Skeletal muscle tissue (tissue), 4 donors: ENCODE measurements around the gene ISL2. TPM values are rescaled to one million over a fixed set of nuclear protein-coding genes. Genes with fewer than 3 reads are reported as not detected.

Experiments
- H3K27ac ChIP-seq: one replicate; pipeline ENCODE4 v1.7.0; 2013; ENCODE audit warnings: mild to moderate bottlenecking, low read depth, low read length, inconsistent platforms
- H3K27me3 ChIP-seq, 3 donors: one replicate each; pipeline ENCODE4 v1.7.0; 2013; ENCODE audit warnings: low read length in 3 of 3; ENCODE audit not compliant: control insufficient read depth in 3 of 3, insufficient read depth in 3 of 3
- H3K36me3 ChIP-seq, 3 donors: one replicate each; pipeline ENCODE4 v1.7.0; 2013; ENCODE audit warnings: low read length in 3 of 3; ENCODE audit not compliant: control insufficient read depth in 3 of 3, insufficient read depth in 3 of 3
- H3K4me1 ChIP-seq, 3 donors: one replicate each; pipeline ENCODE4 v1.7.0; 2013; ENCODE audit warnings: low read length in 3 of 3, mild to moderate bottlenecking in 3 of 3; ENCODE audit not compliant: control insufficient read depth in 3 of 3, insufficient read depth in 3 of 3
- H3K4me3 ChIP-seq, 3 donors: one replicate each; pipeline ENCODE4 v1.7.0; 2013; ENCODE audit warnings: low read length in 3 of 3
- H3K9ac ChIP-seq, 3 donors: one replicate each; pipeline ENCODE4 v1.7.0; 2013; ENCODE audit warnings: low read length in 3 of 3, mild to moderate bottlenecking in 3 of 3, moderate library complexity in 2 of 3, low read depth in 1 of 3
- H3K9me3 ChIP-seq, 3 donors: one replicate each; pipeline ENCODE4 v1.7.0; 2013; ENCODE audit warnings: low read length in 3 of 3; ENCODE audit not compliant: control insufficient read depth in 3 of 3
- total RNA-seq: library from RNA; depleted of rRNA; stranded (reverse); fragments of >200 nt; gene quantifications from one replicate; pipeline ENCODE4 v1.2.3, GENCODE V29; 2014
- donor health status: Osteomylitis.

The ISL2 gene
- total RNA-seq, 1 donor from 2014 or later, result not detected

DNA sequence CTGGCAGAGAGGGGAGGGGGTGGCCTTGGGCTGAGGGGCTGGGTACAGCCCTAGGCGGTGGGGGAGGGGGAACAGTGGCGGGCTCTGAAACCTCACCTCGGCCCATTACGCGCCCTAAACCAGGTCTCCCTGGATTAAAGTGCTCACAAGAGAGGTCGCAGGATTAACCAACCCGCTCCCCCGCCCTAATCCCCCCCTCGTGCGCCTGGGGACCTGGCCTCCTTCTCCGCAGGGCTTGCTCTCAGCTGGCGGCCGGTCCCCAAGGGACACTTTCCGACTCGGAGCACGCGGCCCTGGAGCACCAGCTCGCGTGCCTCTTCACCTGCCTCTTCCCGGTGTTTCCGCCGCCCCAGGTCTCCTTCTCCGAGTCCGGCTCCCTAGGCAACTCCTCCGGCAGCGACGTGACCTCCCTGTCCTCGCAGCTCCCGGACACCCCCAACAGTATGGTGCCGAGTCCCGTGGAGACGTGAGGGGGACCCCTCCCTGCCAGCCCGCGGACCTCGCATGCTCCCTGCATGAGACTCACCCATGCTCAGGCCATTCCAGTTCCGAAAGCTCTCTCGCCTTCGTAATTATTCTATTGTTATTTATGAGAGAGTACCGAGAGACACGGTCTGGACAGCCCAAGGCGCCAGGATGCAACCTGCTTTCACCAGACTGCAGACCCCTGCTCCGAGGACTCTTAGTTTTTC is 4.9 kb downstream of the ISL2 start:
- Histone ChIP-seq H3K36me3 (no peaks in the 10 kb centered on the region), H3K4me1 (peaks cover 39 to 49% (median 41%) of the 10 kb centered on the region in 3 donors), H3K4me3 (peak overlapping the region in 2 of 3 donors; percentile 31 to 41), H3K9ac (no peak overlapping the region), H3K9me3 (no peaks in the 10 kb centered on the region), H3K27ac (no peak overlapping the region), H3K27me3 (peaks cover 96 to 97% (median 97%) of the 10 kb centered on the region in 3 donors)

DNA sequence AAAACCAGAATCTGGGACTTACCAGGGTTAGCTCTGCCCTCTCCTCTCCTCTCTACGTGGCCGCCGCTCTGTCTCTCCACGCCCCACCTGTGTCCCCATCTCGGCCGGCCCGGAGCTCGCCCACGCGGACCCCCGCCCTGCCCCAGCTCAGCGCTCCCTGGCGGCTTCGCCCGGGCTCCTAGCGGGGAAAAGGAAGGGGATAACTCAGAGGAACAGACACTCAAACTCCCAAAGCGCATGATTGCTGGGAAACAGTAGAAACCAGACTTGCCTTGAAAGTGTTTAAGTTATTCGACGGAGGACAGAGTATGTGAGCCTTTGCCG is 5.4 kb downstream of the ISL2 start:
- Histone ChIP-seq H3K36me3 (no peaks in the 10 kb centered on the region), H3K9me3 (no peaks in the 10 kb centered on the region), H3K27ac (no peak overlapping the region), H3K4me1 (peaks cover 39 to 49% (median 42%) of the 10 kb centered on the region in 3 donors), H3K4me3 (peak overlapping the region in 2 of 3 donors; percentile 31 to 41), H3K9ac (no peak overlapping the region), H3K27me3 (peaks cover 93 to 97% (median 96%) of the 10 kb centered on the region in 3 donors)

DNA sequence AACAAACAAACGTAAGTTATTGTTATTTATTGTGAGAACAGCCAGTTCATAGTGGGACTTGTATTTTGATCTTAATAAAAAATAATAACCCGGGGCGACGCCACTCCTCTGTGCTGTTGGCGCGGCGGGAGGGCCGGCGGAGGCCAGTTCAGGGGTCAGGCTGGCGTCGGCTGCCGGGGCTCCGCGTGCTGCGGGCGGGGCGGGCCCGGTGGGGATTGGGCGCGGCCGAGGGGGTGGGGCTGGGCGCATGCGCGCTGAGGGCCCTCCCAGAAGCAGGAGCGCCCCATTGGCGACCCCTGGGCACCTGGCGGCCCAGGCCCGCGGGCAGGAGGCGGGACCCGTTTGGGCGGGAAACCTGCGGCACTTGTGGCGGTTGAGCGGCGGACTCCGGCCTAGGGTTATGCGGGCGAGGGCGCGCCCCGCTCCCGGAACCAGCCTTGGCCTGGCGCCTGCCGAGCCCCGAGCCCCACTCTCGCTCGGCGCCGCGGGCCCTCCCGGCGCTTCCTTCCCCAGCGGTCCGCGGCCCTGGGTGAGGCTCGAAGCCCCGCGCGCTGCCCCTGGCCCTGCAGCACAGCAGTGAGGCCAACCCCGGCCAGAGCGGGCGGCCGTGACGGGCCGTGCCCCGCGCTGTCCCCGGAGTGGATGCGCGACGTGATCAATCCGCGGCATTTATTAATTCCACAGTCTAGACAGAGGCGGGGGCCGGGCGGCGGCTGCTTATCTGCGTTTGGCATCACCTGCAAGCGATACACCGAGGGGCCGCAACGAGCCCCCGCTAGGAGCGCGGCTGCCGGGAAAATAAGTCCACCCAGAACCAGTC is 6.0 kb downstream of the ISL2 start:
- Histone ChIP-seq H3K9ac (no peak overlapping the region), H3K9me3 (no peaks in the 10 kb centered on the region), H3K27me3 (peaks cover 90 to 96% (median 96%) of the 10 kb centered on the region in 3 donors), H3K27ac (no peak overlapping the region), H3K4me1 (peaks cover 36 to 44% (median 37%) of the 10 kb centered on the region in 3 donors), H3K4me3 (peak overlapping the region in 2 of 3 donors; percentile 13 to 14), H3K36me3 (no peaks in the 10 kb centered on the region)

DNA sequence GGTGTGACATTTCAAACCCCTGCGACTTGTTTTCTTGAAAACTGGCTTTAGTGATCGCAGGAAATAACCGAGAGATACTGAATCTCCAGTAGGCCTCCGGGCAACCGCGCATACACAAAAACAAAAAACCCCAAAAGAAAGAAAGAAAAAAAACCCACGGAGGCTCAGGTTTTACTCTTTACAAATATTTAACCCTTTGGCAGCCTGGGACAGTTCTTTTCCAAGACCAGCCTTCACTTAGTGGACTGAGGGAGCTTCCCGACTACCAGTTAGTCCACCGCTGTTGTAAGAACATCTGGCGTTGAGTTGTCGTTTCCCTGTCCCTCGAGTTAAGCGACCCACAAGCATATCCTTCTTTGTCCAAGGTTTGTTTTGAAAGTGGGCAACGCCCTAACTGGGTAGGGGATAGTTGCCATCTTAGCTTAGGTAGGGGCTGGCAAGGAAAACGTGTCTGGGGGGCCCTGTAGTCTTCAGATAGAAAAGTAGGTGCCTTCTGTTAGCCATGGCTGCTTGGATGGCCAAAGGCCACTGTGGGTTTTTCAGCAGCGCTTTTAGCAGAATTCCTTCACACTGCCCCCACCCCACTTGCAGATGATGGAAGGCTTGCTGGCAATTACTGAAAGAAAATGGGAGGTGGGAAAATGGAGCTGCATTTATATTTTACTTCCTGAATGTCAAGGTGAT is 6.9 kb downstream of the ISL2 start:
- Histone ChIP-seq H3K4me3 (no peak overlapping the region), H3K27me3 (peaks cover 87 to 96% (median 89%) of the 10 kb centered on the region in 3 donors), H3K36me3 (no peaks in the 10 kb centered on the region), H3K4me1 (peaks cover 28 to 38% (median 36%) of the 10 kb centered on the region in 3 donors), H3K27ac (no peak overlapping the region), H3K9me3 (no peaks in the 10 kb centered on the region), H3K9ac (no peak overlapping the region)

DNA sequence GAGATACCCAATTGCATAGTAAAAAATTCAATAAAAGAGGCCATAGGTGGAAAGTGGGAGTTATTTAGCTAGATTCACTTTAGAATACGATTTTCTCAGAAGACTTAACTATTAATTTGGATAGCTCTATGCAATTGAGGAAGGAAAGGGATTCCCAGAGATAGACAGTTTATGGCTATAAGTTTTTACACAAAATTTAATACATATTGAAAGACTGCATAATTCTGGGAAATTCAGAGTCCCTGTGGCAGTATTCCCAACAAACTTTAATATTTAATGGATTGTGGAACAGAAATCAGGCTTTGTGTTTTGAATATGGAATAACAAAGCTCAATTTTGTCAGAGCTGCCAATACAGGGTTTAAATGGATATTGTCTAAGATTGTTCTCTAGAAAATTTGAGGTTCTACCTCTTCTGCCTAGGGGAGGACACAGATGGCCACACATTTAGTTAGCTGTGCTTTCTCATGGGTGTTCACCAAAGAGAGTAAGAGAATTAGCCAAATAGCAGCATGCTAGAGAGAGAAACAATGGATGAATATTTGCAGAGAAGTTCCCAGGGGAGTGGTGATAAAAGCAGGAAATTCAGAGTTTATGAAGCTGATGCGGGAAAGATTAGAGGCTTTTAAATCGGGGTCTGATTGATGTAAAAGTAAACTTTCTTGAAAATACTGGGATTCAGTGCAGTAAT is 8.5 kb downstream of the ISL2 start:
- H3K36me3 ChIP-seq, result no peaks in the 10 kb centered on the region
- peaks cover 71 to 87% (median 81%) of the 10 kb centered on the region in 3 donors for H3K27me3 ChIP-seq

DNA sequence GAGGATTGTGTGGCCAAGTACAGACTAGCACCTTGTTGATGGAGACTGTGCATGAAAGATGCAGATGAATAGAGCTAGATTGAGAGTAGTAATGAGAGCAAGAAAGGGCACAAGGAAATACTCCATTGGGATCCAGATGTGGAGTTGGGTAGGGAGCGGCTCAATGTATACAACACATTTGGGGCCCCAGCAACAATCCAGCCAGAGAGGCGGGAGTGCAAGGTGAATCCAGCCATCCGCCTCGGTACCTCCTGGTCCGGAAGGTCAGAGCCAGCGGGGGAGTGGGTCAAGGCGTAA is 9.0 kb downstream of the ISL2 start:
- peaks cover 17 to 24% (median 20%) of the 10 kb centered on the region in 3 donors for H3K4me1 ChIP-seq
- H3K36me3 ChIP-seq, result no peaks in the 10 kb centered on the region
- no peak overlapping the region for H3K4me3 ChIP-seq
- peaks cover 66 to 85% (median 76%) of the 10 kb centered on the region in 3 donors for H3K27me3 ChIP-seq
- no peak overlapping the region for H3K9ac ChIP-seq
- no peak overlapping the region for H3K27ac ChIP-seq
- H3K9me3 ChIP-seq, result no peaks in the 10 kb centered on the region

More for the DNA sequence above, 8.5 kb downstream of the ISL2 start:
- no peaks in the 10 kb centered on the region for H3K9me3 ChIP-seq
- H3K27ac ChIP-seq, result no peak overlapping the region
- H3K4me1 ChIP-seq, result peaks cover 22 to 29% (median 25%) of the 10 kb centered on the region in 3 donors
- H3K9ac ChIP-seq, result no peak overlapping the region
- no peak overlapping the region for H3K4me3 ChIP-seq

DNA sequence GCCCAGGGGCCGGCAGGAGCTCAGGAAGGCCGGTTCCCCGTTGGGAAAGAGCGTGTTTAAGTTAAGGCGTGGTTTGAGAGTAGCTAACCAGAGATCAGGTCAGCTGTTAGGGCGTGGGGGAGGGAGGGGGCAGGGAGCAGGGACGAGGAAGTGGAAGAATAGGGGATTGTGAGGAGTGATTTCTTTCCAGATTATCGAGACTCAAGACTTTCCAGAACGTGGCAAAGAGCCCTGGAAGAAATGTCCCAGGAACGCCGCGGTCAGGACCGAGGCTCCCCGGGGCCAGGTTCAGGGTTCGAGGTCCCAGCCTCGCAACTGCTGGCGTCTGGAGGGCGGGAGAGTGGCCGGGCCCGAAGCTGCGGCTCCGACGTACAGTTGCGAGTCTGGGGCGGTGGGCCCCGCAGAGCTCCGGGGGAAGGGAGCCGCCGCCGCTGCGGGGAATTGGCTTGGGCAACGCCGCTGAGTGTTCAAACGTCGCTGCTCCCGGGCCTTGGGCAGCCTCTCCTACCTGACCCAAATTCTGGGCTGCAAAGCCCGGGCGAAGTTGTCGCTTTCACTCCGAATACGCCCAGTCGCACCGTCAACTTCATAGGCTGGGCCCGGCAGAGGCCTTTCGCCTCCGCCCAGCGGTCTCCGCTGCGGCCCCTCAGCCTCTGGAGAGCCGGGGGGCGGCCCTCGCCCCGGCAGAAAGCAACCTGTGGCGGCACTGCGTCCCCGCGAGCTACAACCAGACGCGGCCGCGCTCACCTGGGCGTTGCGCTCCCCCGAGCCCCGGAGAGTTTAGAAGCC is 9.5 kb downstream of the ISL2 start:
- H3K4me1 ChIP-seq, result peaks cover 11 to 19% (median 15%) of the 10 kb centered on the region in 3 donors
- H3K36me3 ChIP-seq, result no peaks in the 10 kb centered on the region
- no peak overlapping the region for H3K27ac ChIP-seq
- H3K4me3 ChIP-seq, result peak overlapping the region in 2 of 3 donors; percentile 14 to 29
- H3K9me3 ChIP-seq, result no peaks in the 10 kb centered on the region
- peaks cover 61 to 80% (median 71%) of the 10 kb centered on the region in 3 donors for H3K27me3 ChIP-seq
- no peak overlapping the region for H3K9ac ChIP-seq

DNA sequence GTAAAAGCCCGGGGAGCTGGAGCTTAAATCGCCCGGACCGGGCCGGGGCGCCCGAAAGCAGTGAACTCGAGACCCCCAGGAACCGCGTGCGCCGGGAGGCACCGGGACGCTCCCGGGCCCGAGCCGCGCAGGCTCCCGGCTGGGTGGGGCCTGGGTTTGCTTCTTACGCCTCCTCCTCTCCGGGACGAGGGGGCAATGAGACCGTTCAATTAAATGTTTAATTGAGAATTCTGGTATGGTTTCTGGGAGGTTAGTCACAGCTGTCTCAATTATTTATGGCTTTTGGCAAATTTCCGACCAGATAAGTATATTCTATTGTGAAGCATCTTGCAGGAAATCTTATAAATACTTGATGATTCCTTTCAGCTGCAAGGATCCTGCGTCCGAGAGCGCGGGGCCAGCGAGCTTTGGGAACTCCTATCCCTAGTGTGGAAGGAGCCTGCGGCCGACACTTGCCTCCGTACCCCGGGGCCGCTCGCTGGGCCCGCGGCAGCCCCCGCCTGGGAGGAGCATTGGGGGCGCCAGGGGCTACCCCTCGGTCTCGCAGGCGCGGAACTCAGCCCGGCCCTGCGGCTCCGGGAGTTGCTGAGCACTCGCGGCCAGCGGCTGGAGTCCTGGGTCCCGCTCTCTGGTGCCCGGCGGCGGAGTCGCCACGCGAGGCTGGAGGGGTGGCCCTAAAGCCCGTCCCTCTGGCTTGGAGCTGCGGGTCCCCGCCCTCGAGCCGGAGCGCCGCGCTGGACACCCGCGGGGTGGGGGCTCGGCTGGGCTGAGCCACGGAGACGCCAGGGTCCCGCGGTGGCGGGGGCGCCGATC is 10.3 kb downstream of the ISL2 start:
- Histone ChIP-seq H3K36me3 (no peaks in the 10 kb centered on the region), H3K9ac (no peak overlapping the region), H3K27me3 (peaks cover 54 to 72% (median 64%) of the 10 kb centered on the region in 3 donors), H3K27ac (no peak overlapping the region), H3K4me3 (peak overlapping the region in 1 of 3 donors; percentile 29), H3K4me1 (peaks cover 8 to 12% (median 8%) of the 10 kb centered on the region in 3 donors), H3K9me3 (no peaks in the 10 kb centered on the region)
